WERI-Rb-1 (cell line): ENCODE measurements around the gene CDKAL1.

Experiments
- DNase-seq: peaks from one replicate; pipeline ENCODE4 v3.0.0-alpha.2; 2020
- H3K27ac ChIP-seq: fragments of 250-450 bp; sonication (Bioruptor Pico); 2 replicates; pipeline ENCODE4 v1.5.1; 2020; ENCODE audit warnings: mild to moderate bottlenecking, moderate library complexity
- H3K27me3 ChIP-seq: fragments of 250-450 bp; sonication (Bioruptor Pico); 2 replicates; pipeline ENCODE4 v1.5.1; 2021; ENCODE audit warnings: mild to moderate bottlenecking, low read depth, moderate library complexity; ENCODE audit not compliant: insufficient read depth, severe bottlenecking
- H3K36me3 ChIP-seq: fragments of 250-450 bp; sonication (Bioruptor Pico); 2 replicates; pipeline ENCODE4 v1.5.1; 2020; ENCODE audit warnings: mild to moderate bottlenecking, moderate library complexity
- H3K4me3 ChIP-seq: 2 replicates; pipeline ENCODE4 v1.5.1; 2011; ENCODE audit warnings: low read depth, mild to moderate bottlenecking, control low read depth, low read length
- H3K9me3 ChIP-seq: fragments of 250-450 bp; sonication (Bioruptor Pico); 2 replicates; pipeline ENCODE4 v1.5.1; 2021; ENCODE audit warnings: mild to moderate bottlenecking, moderate library complexity; ENCODE audit not compliant: severe bottlenecking
- TF ChIP-seq, protein P1 (sequence below): IDR thresholded peaks from 2 replicates; pipeline ENCODE4 v1.5.1; 2011; ENCODE audit warnings: low read depth, mild to moderate bottlenecking, control low read depth, inconsistent platforms, low read length

Gene CDKAL1

DNA sequence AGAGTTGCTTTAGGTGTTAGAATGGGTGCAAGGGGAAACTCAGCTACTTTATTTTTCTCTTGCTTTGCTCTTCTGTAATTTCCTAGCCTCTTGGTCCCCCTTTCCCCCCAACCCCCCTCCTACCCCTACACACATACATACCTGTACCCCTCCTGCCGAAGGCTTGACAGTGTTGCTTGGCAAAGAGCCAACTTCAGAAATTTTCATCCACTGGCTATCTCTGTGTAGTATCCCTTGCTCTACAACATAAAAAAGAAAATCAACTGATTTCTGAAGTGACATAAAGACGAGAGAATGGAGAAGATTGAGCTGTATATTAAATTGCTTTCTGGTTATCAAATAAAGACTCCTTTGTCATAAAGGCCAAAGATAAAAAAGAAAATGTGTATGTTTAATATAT, 561.2 kb downstream of the CDKAL1 start:
- Histone ChIP-seq H3K27ac (no peak overlapping the region), H3K9me3 (no peaks in the 10 kb centered on the region), H3K36me3 (peaks cover 4% of the 10 kb centered on the region; the same call in 1 of the 2 replicates), H3K4me3 (no peak overlapping the region), H3K27me3 (no peaks in the 10 kb centered on the region)
- DNase-seq, result no peak
- TF ChIP-seq, protein P1, sequence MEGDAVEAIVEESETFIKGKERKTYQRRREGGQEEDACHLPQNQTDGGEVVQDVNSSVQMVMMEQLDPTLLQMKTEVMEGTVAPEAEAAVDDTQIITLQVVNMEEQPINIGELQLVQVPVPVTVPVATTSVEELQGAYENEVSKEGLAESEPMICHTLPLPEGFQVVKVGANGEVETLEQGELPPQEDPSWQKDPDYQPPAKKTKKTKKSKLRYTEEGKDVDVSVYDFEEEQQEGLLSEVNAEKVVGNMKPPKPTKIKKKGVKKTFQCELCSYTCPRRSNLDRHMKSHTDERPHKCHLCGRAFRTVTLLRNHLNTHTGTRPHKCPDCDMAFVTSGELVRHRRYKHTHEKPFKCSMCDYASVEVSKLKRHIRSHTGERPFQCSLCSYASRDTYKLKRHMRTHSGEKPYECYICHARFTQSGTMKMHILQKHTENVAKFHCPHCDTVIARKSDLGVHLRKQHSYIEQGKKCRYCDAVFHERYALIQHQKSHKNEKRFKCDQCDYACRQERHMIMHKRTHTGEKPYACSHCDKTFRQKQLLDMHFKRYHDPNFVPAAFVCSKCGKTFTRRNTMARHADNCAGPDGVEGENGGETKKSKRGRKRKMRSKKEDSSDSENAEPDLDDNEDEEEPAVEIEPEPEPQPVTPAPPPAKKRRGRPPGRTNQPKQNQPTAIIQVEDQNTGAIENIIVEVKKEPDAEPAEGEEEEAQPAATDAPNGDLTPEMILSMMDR, result no peak

DNA sequence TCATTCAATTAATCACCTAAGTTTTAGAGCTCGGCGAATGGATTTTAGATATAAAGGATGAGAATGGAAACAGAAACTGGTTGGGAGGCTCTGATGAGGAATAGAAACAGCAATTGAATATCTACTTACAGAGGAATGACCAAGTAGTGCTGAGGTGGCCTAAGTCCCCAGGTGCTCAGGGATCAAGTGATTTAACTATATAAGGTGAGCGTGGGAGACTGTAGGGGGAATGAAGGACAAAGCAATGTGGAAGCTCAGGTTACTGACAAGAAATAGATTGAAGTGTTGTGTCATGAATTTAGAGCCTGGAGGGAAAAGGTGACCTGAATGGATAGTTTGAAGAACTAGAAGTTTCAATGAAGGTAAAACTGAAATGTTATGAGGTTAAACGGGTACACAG, 563.9 kb downstream of the CDKAL1 start:
- TF ChIP-seq, protein P1, result no peak
- peaks cover 3% of the 10 kb centered on the region; the same call in 1 of the 2 replicates for H3K36me3 ChIP-seq
- no peak for DNase-seq
- H3K4me3 ChIP-seq, result no peak overlapping the region
- no peak overlapping the region for H3K27ac ChIP-seq
- no peaks in the 10 kb centered on the region for H3K9me3 ChIP-seq
- no peaks in the 10 kb centered on the region for H3K27me3 ChIP-seq

DNA sequence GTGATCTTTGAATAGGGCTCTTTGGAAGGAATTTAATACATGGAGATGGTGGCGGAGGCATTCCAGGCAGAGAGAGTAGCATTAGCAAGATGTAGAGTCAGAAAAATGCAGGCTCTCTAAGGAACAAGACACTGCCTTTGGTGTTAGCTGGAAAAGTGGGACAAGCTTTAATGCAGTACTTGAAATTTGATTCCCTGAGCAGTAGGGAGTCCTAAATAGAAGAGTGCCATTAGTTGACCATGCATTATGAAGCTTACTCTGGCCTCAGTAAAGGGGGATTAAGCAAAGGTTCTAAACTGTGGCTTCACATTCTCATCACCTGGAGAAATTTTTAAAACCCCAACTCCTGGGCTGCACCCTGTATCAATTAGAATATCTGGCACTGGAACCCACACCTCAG, 564.5 kb downstream of the CDKAL1 start:
- no peaks in the 10 kb centered on the region for H3K9me3 ChIP-seq
- no peak overlapping the region for H3K4me3 ChIP-seq
- no peaks in the 10 kb centered on the region for H3K36me3 ChIP-seq
- TF ChIP-seq, protein P1, result no peak
- H3K27ac ChIP-seq, result no peak overlapping the region
- DNase-seq, result no peak
- no peaks in the 10 kb centered on the region for H3K27me3 ChIP-seq

DNA sequence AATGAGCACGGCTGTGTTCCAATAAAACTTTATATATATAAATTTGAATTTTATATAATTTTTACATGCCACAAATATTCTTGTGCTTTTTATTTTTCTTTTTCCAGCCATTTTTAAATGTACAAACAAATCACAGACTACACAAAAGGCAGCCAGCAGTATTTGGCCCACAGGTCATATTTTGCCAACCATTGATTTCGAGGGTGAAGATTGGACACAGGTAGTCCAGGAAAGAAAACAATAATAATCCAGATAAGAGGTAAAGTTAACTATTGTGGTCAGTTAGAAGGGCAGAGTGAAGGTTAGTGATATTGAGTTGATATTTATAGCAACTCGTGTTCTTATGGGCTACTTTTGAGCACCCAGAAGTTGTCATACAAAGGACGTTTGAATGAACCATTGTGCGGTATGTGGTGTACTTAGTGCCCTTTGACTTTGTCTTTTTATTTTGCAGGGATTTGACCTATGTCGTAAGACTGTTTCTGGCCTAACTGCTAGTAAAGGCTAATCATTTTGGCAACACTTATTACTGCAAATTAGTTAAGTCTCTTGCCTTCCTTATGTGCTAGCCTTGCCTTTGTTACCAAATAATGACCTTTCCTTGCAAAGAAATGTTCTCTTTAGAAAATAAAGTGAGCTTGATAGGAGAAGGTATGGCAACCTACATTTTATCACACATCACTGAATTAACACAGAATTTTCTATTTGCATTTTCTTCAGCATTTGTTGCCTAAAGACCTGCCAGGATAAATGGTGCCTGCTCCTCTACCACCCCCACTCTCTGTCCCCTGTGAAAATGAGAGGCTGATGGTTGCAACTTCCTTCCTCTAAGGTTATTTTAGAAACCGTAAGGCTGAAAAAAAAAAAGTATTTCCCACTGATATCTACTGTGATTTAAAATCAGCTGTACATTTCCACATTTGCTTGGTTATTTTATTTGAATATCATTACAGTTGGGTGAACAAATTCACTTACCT, 565.4 kb downstream of the CDKAL1 start:
- H3K36me3 ChIP-seq, result no peaks in the 10 kb centered on the region
- no peak overlapping the region for H3K4me3 ChIP-seq
- H3K27ac ChIP-seq, result no peak overlapping the region
- DNase-seq, result no peak
- H3K9me3 ChIP-seq, result no peaks in the 10 kb centered on the region
- TF ChIP-seq, protein P1, result no peak
- no peaks in the 10 kb centered on the region for H3K27me3 ChIP-seq

DNA sequence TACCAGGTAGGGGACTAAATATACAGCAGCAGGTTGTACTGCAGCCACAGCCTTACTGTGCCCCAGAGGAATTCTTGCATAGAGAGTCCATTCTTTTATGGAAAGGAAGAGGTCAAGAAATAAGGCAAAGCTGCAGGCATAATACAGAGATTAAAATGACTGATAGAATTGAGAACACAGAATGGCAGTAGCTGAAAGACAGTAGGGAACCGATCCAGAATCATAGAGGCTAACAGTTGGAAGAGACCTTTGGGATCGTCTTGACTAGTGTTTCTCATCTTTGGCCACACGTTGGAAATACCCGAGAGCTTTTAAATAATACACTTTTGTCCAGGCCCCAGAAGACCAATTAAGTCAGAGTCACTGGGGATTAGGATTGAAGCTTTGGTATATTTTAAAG, 566.7 kb downstream of the CDKAL1 start:
- no peak for DNase-seq
- H3K36me3 ChIP-seq, result no peaks in the 10 kb centered on the region
- no peaks in the 10 kb centered on the region for H3K9me3 ChIP-seq
- H3K27ac ChIP-seq, result no peak overlapping the region
- H3K27me3 ChIP-seq, result no peaks in the 10 kb centered on the region
- H3K4me3 ChIP-seq, result no peak overlapping the region
- TF ChIP-seq, protein P1, result no peak
